H9 (cell line): Measurements from ENCODE around the gene GCA. TPM values are rescaled to one million over a fixed set of nuclear protein-coding genes. Genes with fewer than 3 reads are reported as not detected.

Experiments
- DNase-seq: peaks from one replicate; pipeline ENCODE4 v3.0.0-alpha.2; 2017
- H2AFZ ChIP-seq: one replicate; pipeline ENCODE4 v1.6.1; 2013; ENCODE audit warnings: mild to moderate bottlenecking, low read length, control low read depth, moderate library complexity
- H2AK5ac ChIP-seq: 2 replicates; pipeline ENCODE4 v1.6.1; 2013; ENCODE audit warnings: low read length, control low read depth, mixed read lengths; ENCODE audit not compliant: insufficient read length
- H2BK120ac ChIP-seq: one replicate; pipeline ENCODE4 v1.6.1; 2013; ENCODE audit warnings: low read depth, mild to moderate bottlenecking, low read length, control low read depth, inconsistent platforms; ENCODE audit not compliant: poor library complexity, severe bottlenecking
- H2BK12ac ChIP-seq: 2 replicates; pipeline ENCODE4 v1.6.1; 2013; ENCODE audit warnings: low read length, control low read depth, mixed read lengths, low read depth; ENCODE audit not compliant: insufficient read length
- H2BK15ac ChIP-seq: 2 replicates; pipeline ENCODE4 v1.6.1; 2013; ENCODE audit warnings: low read depth, low read length, control low read depth
- H2BK20ac ChIP-seq: one replicate; pipeline ENCODE4 v1.6.1; 2013; ENCODE audit warnings: low read depth, mild to moderate bottlenecking, low read length, control low read depth, inconsistent platforms; ENCODE audit not compliant: poor library complexity, severe bottlenecking
- H2BK5ac ChIP-seq: 2 replicates; pipeline ENCODE4 v1.6.1; 2013; ENCODE audit warnings: low read length, control low read depth, mixed read lengths; ENCODE audit not compliant: insufficient read length
- H3K14ac ChIP-seq: 2 replicates; pipeline ENCODE4 v1.6.1; 2013; ENCODE audit warnings: low read length, control low read depth; ENCODE audit not compliant: insufficient read depth
- H3K18ac ChIP-seq: 2 replicates; pipeline ENCODE4 v1.6.1; 2013; ENCODE audit warnings: low read depth, mild to moderate bottlenecking, mixed read lengths, low read length, control low read depth; ENCODE audit not compliant: insufficient read length
- H3K23ac ChIP-seq: 2 replicates; pipeline ENCODE4 v1.6.1; 2013; ENCODE audit warnings: low read length, control low read depth, mixed read lengths, low read depth; ENCODE audit not compliant: insufficient read length
- H3K23me2 ChIP-seq: 2 replicates; pipeline ENCODE4 v1.6.1; 2013; ENCODE audit warnings: low read depth, mild to moderate bottlenecking, mixed read lengths, low read length, control low read depth; ENCODE audit not compliant: insufficient read length, poor library complexity, severe bottlenecking
- H3K27ac ChIP-seq: 2 replicates; pipeline ENCODE4 v1.5.1; 2013; ENCODE audit warnings: low read length, control low read depth, mixed read lengths, low read depth; ENCODE audit not compliant: insufficient read length
- H3K27me3 ChIP-seq: 2 replicates; pipeline ENCODE4 v1.6.1; 2013; ENCODE audit warnings: low read length, control low read depth, inconsistent platforms; ENCODE audit not compliant: insufficient read depth
- H3K4ac ChIP-seq: 2 replicates; pipeline ENCODE4 v1.6.1; 2013; ENCODE audit warnings: low read depth, mild to moderate bottlenecking, control low read depth, inconsistent platforms, low read length, moderate library complexity
- H3K4me1 ChIP-seq: 2 replicates; pipeline ENCODE4 v1.6.1; 2013; ENCODE audit warnings: low read length, control low read depth, inconsistent platforms; ENCODE audit not compliant: insufficient read depth
- H3K4me2 ChIP-seq: 2 replicates; pipeline ENCODE4 v1.6.1; 2013; ENCODE audit warnings: low read length, control low read depth, mixed read lengths; ENCODE audit not compliant: insufficient read length, insufficient read depth
- H3K56ac ChIP-seq: 2 replicates; pipeline ENCODE4 v1.6.1; 2013; ENCODE audit warnings: low read depth, mild to moderate bottlenecking, mixed read lengths, low read length, control low read depth; ENCODE audit not compliant: insufficient read length
- H3K79me1 ChIP-seq: 2 replicates; pipeline ENCODE4 v1.6.1; 2013; ENCODE audit warnings: low read depth, mild to moderate bottlenecking, moderate library complexity, low read length, control low read depth, inconsistent platforms; ENCODE audit not compliant: insufficient read depth, poor library complexity, severe bottlenecking
- H3K79me2 ChIP-seq: 2 replicates; pipeline ENCODE4 v1.6.1; 2013; ENCODE audit warnings: low read length, control low read depth, inconsistent platforms; ENCODE audit not compliant: insufficient read depth
- H3K9ac ChIP-seq: 2 replicates; pipeline ENCODE4 v1.6.1; 2013; ENCODE audit warnings: low read length, control low read depth, mixed read lengths; ENCODE audit not compliant: insufficient read length; ENCODE audit errors: extremely low read depth
- H3K9me3 ChIP-seq: one replicate; pipeline ENCODE4 v1.6.1; 2013; ENCODE audit warnings: low read depth, low read length, inconsistent platforms; ENCODE audit not compliant: control insufficient read depth
- H3T11ph ChIP-seq: one replicate; pipeline ENCODE4 v1.6.1; 2013; ENCODE audit warnings: mild to moderate bottlenecking, low read length, control low read depth, inconsistent platforms
- H4K20me1 ChIP-seq: one replicate; pipeline ENCODE4 v1.6.1; 2013; ENCODE audit not compliant: control insufficient read depth, insufficient read length, insufficient read depth
- H4K5ac ChIP-seq: 2 replicates; pipeline ENCODE4 v1.6.1; 2013; ENCODE audit warnings: low read depth, mild to moderate bottlenecking, mixed read lengths, low read length, control low read depth; ENCODE audit not compliant: insufficient read length
- H4K8ac ChIP-seq: replicated peaks from 2 replicates; pipeline ENCODE4 v1.6.1; 2013; ENCODE audit warnings: low read length, control low read depth, mixed read lengths, low read depth; ENCODE audit not compliant: insufficient read length
- H4K91ac ChIP-seq: 2 replicates; pipeline ENCODE4 v1.6.1; 2013; ENCODE audit warnings: low read depth, mild to moderate bottlenecking, moderate library complexity, mixed read lengths, low read length, control low read depth; ENCODE audit not compliant: insufficient read length
- H3K27ac Mint-ChIP-seq, 3 experiments: 2 replicates in 2 of 3; 3 replicates in 1 of 3; pipeline ENCODE4 v1.8.0; 2020 to 2021; ENCODE audit warnings: mixed read lengths in 3 of 3, mild to moderate bottlenecking in 1 of 3, moderate library complexity in 1 of 3
- H3K27me3 Mint-ChIP-seq: 2 replicates; pipeline ENCODE4 v1.8.0; 2021; ENCODE audit warnings: low read depth, mild to moderate bottlenecking, moderate library complexity, mixed read lengths
- H3K36me3 Mint-ChIP-seq, 3 experiments: 2 replicates in 2 of 3; 3 replicates in 1 of 3; pipeline ENCODE4 v1.8.0; 2020 to 2021; ENCODE audit warnings: low read depth in 3 of 3, mixed read lengths in 3 of 3; ENCODE audit not compliant: insufficient read depth in 1 of 3
- H3K4me1 Mint-ChIP-seq, 2 experiments: 2 replicates each; pipeline ENCODE4 v1.8.0; 2020; ENCODE audit warnings: mixed read lengths in 2 of 2
- H3K4me3 Mint-ChIP-seq, 2 experiments: 2 replicates in 1 of 2; 3 replicates in 1 of 2; pipeline ENCODE4 v1.8.0; 2020 to 2021; ENCODE audit warnings: mild to moderate bottlenecking in 2 of 2, mixed read lengths in 2 of 2, moderate library complexity in 1 of 2
- H3K9me3 Mint-ChIP-seq, 2 experiments: 2 replicates in 1 of 2; 3 replicates in 1 of 2; pipeline ENCODE4 v1.8.0; 2020; ENCODE audit warnings: mild to moderate bottlenecking in 2 of 2, mixed read lengths in 2 of 2, moderate library complexity in 1 of 2
- CTCF ChIP-seq: fragments of 200-600 bp; sonication (generic); conservative IDR thresholded peaks from 3 replicates; pipeline ENCODE4 v1.8.0; 2021; ENCODE audit warnings: antibody characterized with exemption, mild to moderate bottlenecking
- WGBS: extraction: QIAGEN DNeasy Blood & Tissue Kit; methylation state at CpG from one replicate; pipeline ENCODE4 v1.1.7; 2013; ENCODE audit warnings: missing lambda C conversion rate, low lambda C conversion rate, mixed read lengths; ENCODE audit not compliant: insufficient read length; ENCODE audit errors: extremely low coverage; 5-methylcytosine and 5-hydroxymethylcytosine counted together
- total RNA-seq: library from RNA; stranded (reverse); gene quantifications from 2 replicates; pipeline ENCODE4 v1.2.1, GENCODE V29; 2021

The GCA gene
- total RNA-seq, 1 experiment from 2014 or later = 31.0 TPM

GRCh38 chr2:162403884-162404283 lies 60.0 kb downstream of the GCA start:
- no peak overlapping the region for H3K4me3 Mint-ChIP-seq

More at GRCh38 chr2:162403884-162404283, 60.0 kb downstream of the GCA start:
- Mint-ChIP-seq H3K9me3 (no peaks in the 10 kb centered on the region), H3K27me3 (no peaks in the 10 kb centered on the region), H3K36me3 (no peaks in the 10 kb centered on the region), H3K27ac (no peak overlapping the region), H3K4me1 (peaks cover 9 to 14% of the 10 kb centered on the region in 2 experiments)
- no peaks in the 10 kb centered on the region for H3K79me1 ChIP-seq
- H2BK5ac ChIP-seq = no peak overlapping the region
- H3T11ph ChIP-seq = no peak overlapping the region
- H3K18ac ChIP-seq = no peak overlapping the region
- no peaks in the 10 kb centered on the region for H4K20me1 ChIP-seq
- no peak overlapping the region for H2BK15ac ChIP-seq
- H3K27ac ChIP-seq = no peak overlapping the region
- no CpG with 5 or more reads among the region's 1 CpG for WGBS
- H2BK20ac ChIP-seq = no peak overlapping the region
- no peak overlapping the region for H2BK12ac ChIP-seq
- no peak overlapping the region for H3K56ac ChIP-seq
- no peaks in the 10 kb centered on the region for H3K79me2 ChIP-seq
- no peak overlapping the region for H4K8ac ChIP-seq
- H3K23ac ChIP-seq = no peak overlapping the region
- H2BK120ac ChIP-seq = no peak overlapping the region
- no peak for TF ChIP-seq CTCF
- H4K5ac ChIP-seq = no peak overlapping the region
- H3K4me1 ChIP-seq = peaks cover 5% of the 10 kb centered on the region; the same call in 1 of the 2 replicates
- no peak overlapping the region for H2AK5ac ChIP-seq
- H3K9ac ChIP-seq = no peak overlapping the region
- H4K91ac ChIP-seq = no peak overlapping the region
- no peak for DNase-seq
- no peak overlapping the region for H3K4me2 ChIP-seq
- no peaks in the 10 kb centered on the region for H3K23me2 ChIP-seq
- no peak overlapping the region for H2AFZ ChIP-seq
- no peaks in the 10 kb centered on the region for H3K27me3 ChIP-seq
- H3K14ac ChIP-seq = no peak overlapping the region
- H3K9me3 ChIP-seq = no peaks in the 10 kb centered on the region
- H3K4ac ChIP-seq = no peak overlapping the region

Other genes starting within 250 kb of the GCA start
- not detected in 2 replicates for gene GCG, start 191.9 kb upstream of the GCA start, total RNA-seq
- gene FAP, start 100.7 kb upstream of the GCA start, total RNA-seq = not detected in 2 replicates
- gene IFIH1, start 25.4 kb upstream of the GCA start, total RNA-seq = 0.81 and 1.1 TPM in 2 replicates